PFSK-1 (cell line): Measurements from ENCODE around the gene RAD51B.

Source experiments
- POLR2AphosphoS5 ChIP-seq: IDR thresholded peaks from 2 replicates; pipeline ENCODE4 v1.6.1; 2012; ENCODE audit warnings: low read depth, mild to moderate bottlenecking, control low read depth, low read length, moderate library complexity
- TAF1 ChIP-seq: IDR thresholded peaks from 2 replicates; pipeline ENCODE4 v1.6.1; 2012; ENCODE audit warnings: low read length, control low read depth, borderline replicate concordance; ENCODE audit not compliant: insufficient read depth
- TF ChIP-seq, protein P1 (sequence below), 2 experiments: IDR thresholded peaks; 2 replicates each; pipeline versions ENCODE4 v1.6.1 to v1.8.0; 2011 to 2012; ENCODE audit warnings: low read depth in 2 of 2, low read length in 2 of 2, control low read depth in 1 of 2, inconsistent platforms in 1 of 2, mild to moderate bottlenecking in 1 of 2, moderate library complexity in 1 of 2; ENCODE audit not compliant: insufficient read depth in 1 of 2

GRCh38 chr14:68685419-68686204 is 866.0 kb downstream of the RAD51B start:
- TF ChIP-seq TAF1, result no peak
- no peak for TF ChIP-seq POLR2AphosphoS5
- TF ChIP-seq, protein P1, sequence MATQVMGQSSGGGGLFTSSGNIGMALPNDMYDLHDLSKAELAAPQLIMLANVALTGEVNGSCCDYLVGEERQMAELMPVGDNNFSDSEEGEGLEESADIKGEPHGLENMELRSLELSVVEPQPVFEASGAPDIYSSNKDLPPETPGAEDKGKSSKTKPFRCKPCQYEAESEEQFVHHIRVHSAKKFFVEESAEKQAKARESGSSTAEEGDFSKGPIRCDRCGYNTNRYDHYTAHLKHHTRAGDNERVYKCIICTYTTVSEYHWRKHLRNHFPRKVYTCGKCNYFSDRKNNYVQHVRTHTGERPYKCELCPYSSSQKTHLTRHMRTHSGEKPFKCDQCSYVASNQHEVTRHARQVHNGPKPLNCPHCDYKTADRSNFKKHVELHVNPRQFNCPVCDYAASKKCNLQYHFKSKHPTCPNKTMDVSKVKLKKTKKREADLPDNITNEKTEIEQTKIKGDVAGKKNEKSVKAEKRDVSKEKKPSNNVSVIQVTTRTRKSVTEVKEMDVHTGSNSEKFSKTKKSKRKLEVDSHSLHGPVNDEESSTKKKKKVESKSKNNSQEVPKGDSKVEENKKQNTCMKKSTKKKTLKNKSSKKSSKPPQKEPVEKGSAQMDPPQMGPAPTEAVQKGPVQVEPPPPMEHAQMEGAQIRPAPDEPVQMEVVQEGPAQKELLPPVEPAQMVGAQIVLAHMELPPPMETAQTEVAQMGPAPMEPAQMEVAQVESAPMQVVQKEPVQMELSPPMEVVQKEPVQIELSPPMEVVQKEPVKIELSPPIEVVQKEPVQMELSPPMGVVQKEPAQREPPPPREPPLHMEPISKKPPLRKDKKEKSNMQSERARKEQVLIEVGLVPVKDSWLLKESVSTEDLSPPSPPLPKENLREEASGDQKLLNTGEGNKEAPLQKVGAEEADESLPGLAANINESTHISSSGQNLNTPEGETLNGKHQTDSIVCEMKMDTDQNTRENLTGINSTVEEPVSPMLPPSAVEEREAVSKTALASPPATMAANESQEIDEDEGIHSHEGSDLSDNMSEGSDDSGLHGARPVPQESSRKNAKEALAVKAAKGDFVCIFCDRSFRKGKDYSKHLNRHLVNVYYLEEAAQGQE (IDR thresholded peaks at IDR 0.05; ENCODE audit: insufficient read depth in 1 of 2, low read depth in 2 of 2, low read length in 2 of 2), result no peak
